H1 (cell line): Measurements from ENCODE around the gene ENTPD6. TPM values are rescaled to one million over a fixed set of nuclear protein-coding genes. Genes with fewer than 3 reads are reported as not detected.

Experiments used
- CTCF ChIA-PET: fragments of 300-600 bp; sonication (Branson Sonifier 250); formaldehyde crosslinking; loops from one replicate; lab custom pipeline; 2021; ENCODE audit not compliant: partially characterized antibody; lab: Charles Lee
- POLR2A ChIA-PET: fragments of 300-600 bp; sonication (Branson Sonifier 250); formaldehyde crosslinking; loops from one replicate; lab custom pipeline; 2021; ENCODE audit warnings: inconsistent platforms; ENCODE audit not compliant: partially characterized antibody; lab: Charles Lee
- DNase-seq, 2 experiments: peaks; one replicate each; pipeline versions ENCODE4 v3.0.0 to v3.0.0-alpha.2; 2010 to 2022; ENCODE audit warnings: low spot score in 2 of 2, low read depth in 1 of 2, mixed read lengths in 1 of 2
- FAIRE-seq: peaks from 2 replicates; lab custom pipeline; 2011; peaks lifted over from hg19 to GRCh38; lab: Jason Lieb, UNC
- H2AFZ ChIP-seq: 2 replicates; pipeline ENCODE4 v1.8.1; 2012; ENCODE audit warnings: low read length, inconsistent platforms
- H2AK5ac ChIP-seq: 2 replicates; pipeline ENCODE4 v1.6.1; 2013; ENCODE audit warnings: low read depth, low read length
- H2BK120ac ChIP-seq: replicated peaks from 2 replicates; pipeline ENCODE3; 2013; ENCODE audit warnings: low read depth, low read length, inconsistent platforms
- H2BK12ac ChIP-seq: 2 replicates; pipeline ENCODE4 v1.6.1; 2013; ENCODE audit warnings: low read depth, low read length
- H2BK15ac ChIP-seq: 2 replicates; pipeline ENCODE4 v1.6.1; 2013; ENCODE audit warnings: low read length
- H2BK20ac ChIP-seq: 2 replicates; pipeline ENCODE4 v1.6.1; 2013; ENCODE audit warnings: low read length
- H2BK5ac ChIP-seq: 2 replicates; pipeline ENCODE4 v1.6.1; 2013; ENCODE audit warnings: low read depth, low read length
- H3K14ac ChIP-seq: 2 replicates; pipeline ENCODE4 v1.6.1; 2013; ENCODE audit warnings: inconsistent platforms; ENCODE audit not compliant: insufficient read length
- H3K18ac ChIP-seq: 2 replicates; pipeline ENCODE4 v1.6.1; 2013; ENCODE audit warnings: low read length; ENCODE audit errors: extremely low read depth
- H3K23ac ChIP-seq: 2 replicates; pipeline ENCODE4 v1.6.1; 2013; ENCODE audit warnings: inconsistent platforms; ENCODE audit not compliant: insufficient read length
- H3K23me2 ChIP-seq: 2 replicates; pipeline ENCODE4 v1.6.1; 2013; ENCODE audit warnings: low read depth, low read length
- H3K27ac ChIP-seq: 2 replicates; pipeline ENCODE4 v1.6.1; 2011; ENCODE audit warnings: low read depth, low read length, inconsistent platforms
- H3K27me3 ChIP-seq, 4 experiments: replicated peaks in 1 of 4; 1 replicate in 1 of 4; 2 replicates in 3 of 4; pipeline versions ENCODE4 v1.6.1 to v1.8.1; 2011 to 2013; ENCODE audit warnings: low read length in 3 of 4, mild to moderate bottlenecking in 3 of 4, inconsistent platforms in 2 of 4, mixed read lengths in 2 of 4, moderate library complexity in 1 of 4; ENCODE audit not compliant: control insufficient read depth in 3 of 4, insufficient read depth in 3 of 4; ENCODE audit errors: extremely low read depth in 1 of 4
- H3K36me3 ChIP-seq, 4 experiments: 2 replicates each; pipeline versions ENCODE4 v1.6.1 to v1.8.1; 2011 to 2013; ENCODE audit warnings: mild to moderate bottlenecking in 4 of 4, low read length in 3 of 4, moderate library complexity in 2 of 4, control low read depth in 1 of 4, inconsistent platforms in 1 of 4; ENCODE audit not compliant: insufficient read depth in 4 of 4, control insufficient read depth in 2 of 4
- H3K4ac ChIP-seq: replicated peaks from 2 replicates; pipeline ENCODE3; 2013; ENCODE audit warnings: low read length, low read depth, mixed read lengths, inconsistent platforms; ENCODE audit not compliant: insufficient read length
- H3K4me1 ChIP-seq, 4 experiments: replicated peaks in 1 of 4; 1 replicate in 1 of 4; 2 replicates in 3 of 4; pipeline versions ENCODE4 v1.6.1 to v1.8.1; 2011 to 2013; ENCODE audit warnings: low read length in 3 of 4, inconsistent platforms in 2 of 4, mixed read lengths in 1 of 4; ENCODE audit not compliant: insufficient read depth in 4 of 4, control insufficient read depth in 3 of 4
- H3K4me2 ChIP-seq, 2 experiments: 2 replicates each; pipeline versions ENCODE4 v1.6.1 to v1.8.1; 2011 to 2013; ENCODE audit warnings: low read depth in 2 of 2, low read length in 2 of 2, control low read depth in 1 of 2, inconsistent platforms in 1 of 2, mild to moderate bottlenecking in 1 of 2; ENCODE audit not compliant: insufficient read depth in 1 of 2
- H3K4me3 ChIP-seq, 4 experiments: fragments of 200-600, 300-600 bp in 1 of 4; sonication (generic), shearing (Covaris generic), sonication (Bioruptor Twin) in 1 of 4; 2 replicates each; pipeline versions ENCODE4 v1.5.1 to v1.8.1; 2011 to 2016; ENCODE audit warnings: low read length in 4 of 4, low read depth in 3 of 4, control low read depth in 2 of 4, inconsistent platforms in 2 of 4, mild to moderate bottlenecking in 2 of 4, mixed read lengths in 1 of 4, moderate library complexity in 1 of 4; ENCODE audit not compliant: insufficient read depth in 2 of 4; ENCODE audit errors: extremely low read depth in 1 of 4
- H3K56ac ChIP-seq: replicated peaks from 2 replicates; pipeline ENCODE3; 2013; ENCODE audit warnings: low read depth, mild to moderate bottlenecking, mixed read lengths, low read length, inconsistent platforms; ENCODE audit not compliant: insufficient read length
- H3K79me1 ChIP-seq: 2 replicates; pipeline ENCODE4 v1.6.1; 2013; ENCODE audit warnings: low read depth, low read length, control low read depth
- H3K79me2 ChIP-seq, 2 experiments: 2 replicates each; pipeline versions ENCODE4 v1.6.1 to v1.8.1; 2012 to 2013; ENCODE audit warnings: low read length in 2 of 2, mild to moderate bottlenecking in 2 of 2, inconsistent platforms in 1 of 2; ENCODE audit not compliant: insufficient read depth in 2 of 2, control insufficient read depth in 1 of 2
- H3K9ac ChIP-seq, 4 experiments: replicated peaks in 1 of 4; 1 replicate in 1 of 4; 2 replicates in 3 of 4; pipeline versions ENCODE4 v1.6.1 to v1.8.1; 2011 to 2013; ENCODE audit warnings: low read depth in 3 of 4, low read length in 3 of 4, control low read depth in 2 of 4, mild to moderate bottlenecking in 2 of 4, moderate library complexity in 2 of 4, inconsistent platforms in 1 of 4; ENCODE audit errors: extremely low read depth in 1 of 4
- H3K9me3 ChIP-seq, 2 experiments: 2 replicates each; pipeline versions ENCODE4 v1.6.1 to v1.8.1; 2012 to 2013; ENCODE audit warnings: mild to moderate bottlenecking in 2 of 2, moderate library complexity in 2 of 2, control low read depth in 1 of 2, inconsistent platforms in 1 of 2, low read depth in 1 of 2, low read length in 1 of 2, mixed read lengths in 1 of 2; ENCODE audit not compliant: insufficient read depth in 2 of 2
- H4K20me1 ChIP-seq, 2 experiments: replicated peaks in 1 of 2; 2 replicates each; pipeline versions ENCODE3 to v1.8.1; 2011 to 2013; ENCODE audit warnings: inconsistent platforms in 2 of 2, low read length in 2 of 2, mild to moderate bottlenecking in 1 of 2; ENCODE audit not compliant: insufficient read depth in 2 of 2, control insufficient read depth in 1 of 2
- H4K5ac ChIP-seq: 2 replicates; pipeline ENCODE4 v1.6.1; 2013; ENCODE audit warnings: low read length, low read depth, mixed read lengths, inconsistent platforms; ENCODE audit not compliant: insufficient read length
- H4K8ac ChIP-seq: 2 replicates; pipeline ENCODE4 v1.8.0; 2013; ENCODE audit warnings: mild to moderate bottlenecking, moderate library complexity, low read length, inconsistent platforms; ENCODE audit not compliant: insufficient read depth; ENCODE audit errors: extremely low read depth
- H4K91ac ChIP-seq: replicated peaks from 2 replicates; pipeline ENCODE3; 2013; ENCODE audit warnings: low read length, mixed read lengths, inconsistent platforms; ENCODE audit not compliant: insufficient read length
- BRCA1 ChIP-seq: IDR thresholded peaks from 2 replicates; pipeline ENCODE4 v1.6.1; 2012; ENCODE audit warnings: low read depth, low read length, improper control_type of control experiment
- CHD1 ChIP-seq: IDR thresholded peaks from 2 replicates; pipeline ENCODE4 v1.6.1; 2012; ENCODE audit warnings: low read depth, low read length, improper control_type of control experiment
- CHD2 ChIP-seq: IDR thresholded peaks from 2 replicates; pipeline ENCODE4 v1.6.1; 2012; ENCODE audit warnings: low read length, improper control_type of control experiment
- CREB1 ChIP-seq: IDR thresholded peaks from 2 replicates; pipeline ENCODE4 v1.6.1; 2012; ENCODE audit warnings: inconsistent platforms
- GTF2F1 ChIP-seq: IDR thresholded peaks from 2 replicates; pipeline ENCODE4 v1.6.1; 2012; ENCODE audit warnings: low read depth, low read length, improper control_type of control experiment, borderline replicate concordance
- HDAC6 ChIP-seq: IDR thresholded peaks from one replicate; pipeline ENCODE4 v1.7.1; 2012; ENCODE audit warnings: low read depth, mild to moderate bottlenecking, inconsistent platforms, low read length, moderate library complexity
- JUND ChIP-seq: IDR thresholded peaks from 2 replicates; pipeline ENCODE4 v1.6.1; 2011; ENCODE audit warnings: mild to moderate bottlenecking, improper control_type of control experiment, low read length
- PHF8 ChIP-seq: fragments of 200-600 bp; sonication (generic); conservative IDR thresholded peaks from 2 replicates; pipeline ENCODE4 v1.7.1; 2012; ENCODE audit warnings: low read depth, mild to moderate bottlenecking, inconsistent platforms, low read length, moderate library complexity
- RXRA ChIP-seq: IDR thresholded peaks from 2 replicates; pipeline ENCODE4 v1.6.1; 2011; ENCODE audit warnings: low read depth, mild to moderate bottlenecking, low read length, moderate library complexity; ENCODE audit not compliant: insufficient read depth
- SIX5 ChIP-seq: IDR thresholded peaks from 2 replicates; pipeline ENCODE4 v1.6.1; 2011; ENCODE audit warnings: mild to moderate bottlenecking, low read depth, low read length
- SP4 ChIP-seq: IDR thresholded peaks from 2 replicates; pipeline ENCODE4 v1.6.1; 2012; ENCODE audit warnings: low read length, inconsistent platforms
- SUZ12 ChIP-seq: fragments of 200-600 bp; sonication (generic); IDR thresholded peaks from 2 replicates; pipeline ENCODE4 v1.6.1; 2012; ENCODE audit warnings: mild to moderate bottlenecking, inconsistent platforms, low read length, moderate library complexity, mixed read lengths
- TAF7 ChIP-seq: optimal IDR thresholded peaks from 2 replicates; pipeline ENCODE3; 2011; ENCODE audit warnings: low read depth, mild to moderate bottlenecking, inconsistent platforms, low read length, moderate library complexity, borderline replicate concordance
- TCF12 ChIP-seq: IDR thresholded peaks from 2 replicates; pipeline ENCODE4 v1.6.1; 2011; ENCODE audit warnings: low read depth, mild to moderate bottlenecking, low read length
- YY1 ChIP-seq: IDR thresholded peaks from 2 replicates; pipeline ENCODE4 v1.6.1; 2011; ENCODE audit warnings: low read depth, mild to moderate bottlenecking, low read length
- WGBS, 2 experiments: shearing (Covaris generic) in 1 of 2; methylation state at CpG; one replicate each; pipeline versions ENCODE4 v1.1.6 to v1.1.7; 2013 to 2015; ENCODE audit warnings: low lambda C conversion rate in 2 of 2, mixed read lengths in 2 of 2, inconsistent platforms in 1 of 2, low coverage in 1 of 2, missing lambda C conversion rate in 1 of 2; ENCODE audit not compliant: insufficient replicate concordance in 2 of 2, insufficient coverage in 1 of 2, insufficient read length in 1 of 2; ENCODE audit errors: extremely low coverage in 1 of 2, missing lambda C conversion rate in 1 of 2; 5-methylcytosine and 5-hydroxymethylcytosine counted together
- polyA plus RNA-seq, 7 experiments: library from polyadenylated mRNA; depleted of rRNA in 3 of 7; stranded (reverse) in 5 of 7; unstranded in 2 of 7; fragments of >200 nt in 5 of 7; fragments of 200-250 nt in 2 of 7; gene quantifications; 1 replicate in 5 of 7; 2 replicates in 1 of 7; 4 replicates in 1 of 7; pipeline versions ENCODE4 v1.2.1 to v1.2.3, GENCODE V29; 2011 to 2013; ENCODE audit warnings: missing spikeins in 2 of 7, mixed read lengths in 2 of 7
- total RNA-seq: library from RNA; stranded (reverse); fragmentation: NEBNext Ultra II Directional; extraction: Animal tissue kit (Norgen Biotek cat#: 25700); gene quantifications from 2 replicates; pipeline ENCODE4 v1.2.1, GENCODE V29; 2021

Gene ENTPD6
- total and polyA plus RNA-seq, 2 of the 8 experiments (the other 6 are each of a cell fraction or from before 2014, with no cell fraction given) = 47.8 to 57.3 TPM

GRCh38 chr20:25271486-25272222 lies 76.1 kb downstream of the ENTPD6 start:
- no peak overlapping the region for H3K23ac ChIP-seq
- no peaks in the 10 kb centered on the region for H3K79me2 ChIP-seq
- H3K23me2 ChIP-seq = no peaks in the 10 kb centered on the region
- H4K8ac ChIP-seq = no peak overlapping the region
- H3K27ac ChIP-seq = no peak overlapping the region
- FAIRE-seq (no peak), DNase-seq (peak in 1 of 2 experiments; percentile 30)
- H2BK12ac ChIP-seq = no peak overlapping the region
- H2AFZ ChIP-seq = no peak overlapping the region
- no peak overlapping the region for H2BK120ac ChIP-seq
- H3K4me1 ChIP-seq = no peaks in the 10 kb centered on the region; a peak in 2 of 7 replicates
- H3K9me3 ChIP-seq = no peaks in the 10 kb centered on the region
- no peak overlapping the region for H2AK5ac ChIP-seq
- H3K27me3 ChIP-seq = no peaks in the 10 kb centered on the region
- WGBS, 2 experiments = 87% methylated on average over 13 of the region's 13 CpGs; no CpG with 5 or more reads in 1 of the 2 experiments
- H3K36me3 ChIP-seq = peaks cover 5 to 24% (median 15%) of the 10 kb centered on the region in 4 experiments; a peak in 7 of 8 replicates
- H2BK5ac ChIP-seq = no peak overlapping the region
- ChIA-PET CTCF (interaction anchor here (0.9 to 2.1 kb wide), 4 partner anchors 9 to 277 kb away, joined by 3 to 6 read pairs (median 4); no protein-coding TSS in a partner anchor), POLR2A (interaction anchor here (0.7 to 1.3 kb wide), 2 partner anchors 15 to 24 kb away, joined by 3 read pairs; partner anchors contain the start of gene PYGB)
- H2BK20ac ChIP-seq = no peak overlapping the region
- no peak overlapping the region for H4K91ac ChIP-seq
- H4K5ac ChIP-seq = no peak overlapping the region
- H3K4ac ChIP-seq = no peak overlapping the region
- no peak overlapping the region for H3K9ac ChIP-seq
- no peak overlapping the region for H2BK15ac ChIP-seq
- H3K56ac ChIP-seq = no peak overlapping the region
- H3K79me1 ChIP-seq = peaks cover 2% of the 10 kb centered on the region
- H3K18ac ChIP-seq = no peak overlapping the region
- no peak overlapping the region for H3K14ac ChIP-seq
- H3K4me3 ChIP-seq = no peak overlapping the region
- H3K4me2 ChIP-seq = no peak overlapping the region
- H4K20me1 ChIP-seq = peaks cover 4% of the 10 kb centered on the region in 2 experiments
- TF ChIP-seq JUND = no peak
- TF ChIP-seq HDAC6 = no peak
- no peak for TF ChIP-seq TCF12
- no peak for TF ChIP-seq RXRA
- TF ChIP-seq CHD2 = no peak
- TF ChIP-seq SUZ12 = no peak
- TF ChIP-seq SIX5 = no peak
- TF ChIP-seq YY1 = no peak
- TF ChIP-seq CREB1 = no peak
- no peak for TF ChIP-seq GTF2F1
- TF ChIP-seq BRCA1 = no peak
- TF ChIP-seq CHD1 = no peak
- TF ChIP-seq PHF8 = no peak
- TF ChIP-seq SP4 = no peak
- no peak for TF ChIP-seq TAF7
